ENCODE results near the gene MIF4GD. TPM values are rescaled to one million over a fixed set of nuclear protein-coding genes. Genes with fewer than 3 reads are reported as not detected.

MIF4GD gene
- total and polyA plus RNA-seq, 9 of the 15 experiments (the other 6 are each of a cell fraction or from before 2014, with no cell fraction given) = 11.8 to 63.8 (median 28.1) TPM

GRCh38 chr17:75261336-75262111, 9.5 kb downstream of the MIF4GD start, which contains the start of the genes GGA3 and MRPS7 (continued):
- TF ChIP-seq NONO (IDR thresholded peaks at IDR 0.05; ENCODE audit: low read depth in 2 of 2, low read length in 1 of 2) = peak; percentile 52 to 72; a peak in 1 of 4 replicates
- TF ChIP-seq KLF1 (tag; IDR thresholded peaks at IDR 0.05) = peak; percentile 50; the same call in 1 of the 2 replicates
- TF ChIP-seq NCOR1 (IDR thresholded peaks at IDR 0.05) = no peak
- TF ChIP-seq, protein P1, sequence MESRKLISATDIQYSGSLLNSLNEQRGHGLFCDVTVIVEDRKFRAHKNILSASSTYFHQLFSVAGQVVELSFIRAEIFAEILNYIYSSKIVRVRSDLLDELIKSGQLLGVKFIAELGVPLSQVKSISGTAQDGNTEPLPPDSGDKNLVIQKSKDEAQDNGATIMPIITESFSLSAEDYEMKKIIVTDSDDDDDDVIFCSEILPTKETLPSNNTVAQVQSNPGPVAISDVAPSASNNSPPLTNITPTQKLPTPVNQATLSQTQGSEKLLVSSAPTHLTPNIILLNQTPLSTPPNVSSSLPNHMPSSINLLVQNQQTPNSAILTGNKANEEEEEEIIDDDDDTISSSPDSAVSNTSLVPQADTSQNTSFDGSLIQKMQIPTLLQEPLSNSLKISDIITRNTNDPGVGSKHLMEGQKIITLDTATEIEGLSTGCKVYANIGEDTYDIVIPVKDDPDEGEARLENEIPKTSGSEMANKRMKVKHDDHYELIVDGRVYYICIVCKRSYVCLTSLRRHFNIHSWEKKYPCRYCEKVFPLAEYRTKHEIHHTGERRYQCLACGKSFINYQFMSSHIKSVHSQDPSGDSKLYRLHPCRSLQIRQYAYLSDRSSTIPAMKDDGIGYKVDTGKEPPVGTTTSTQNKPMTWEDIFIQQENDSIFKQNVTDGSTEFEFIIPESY (CRISPR knock-in tag; IDR thresholded peaks at IDR 0.05) = no peak
- no peak for TF ChIP-seq POLR3A (IDR thresholded peaks at IDR 0.05; ENCODE audit: borderline replicate concordance, extremely low read depth, insufficient read depth, insufficient read length)
- peak; percentile 74 for TF ChIP-seq GABPA (tag; conservative IDR thresholded peaks at IDR 0.05; ENCODE audit: low read depth)
- no peak for TF ChIP-seq CBX5 (IDR thresholded peaks at IDR 0.05; ENCODE audit: borderline replicate concordance, low read depth)
- 0 out of 4 replicates have a peak, but pooled peaks have one; percentile 2 to 16 for TF ChIP-seq RAD21 (CRISPR knock-in tag; conservative IDR thresholded peaks at IDR 0.05 in 1 of 2, IDR thresholded peaks at IDR 0.05 in 1 of 2)
- peak in 1 of 2 experiments; percentile 67; a peak in 1 of 4 replicates for TF ChIP-seq MLX (CRISPR knock-in tag; conservative IDR thresholded peaks at IDR 0.05)
- TF ChIP-seq EGR1 (conservative IDR thresholded peaks at IDR 0.05) = peak; percentile 74
- TF ChIP-seq, protein P2, sequence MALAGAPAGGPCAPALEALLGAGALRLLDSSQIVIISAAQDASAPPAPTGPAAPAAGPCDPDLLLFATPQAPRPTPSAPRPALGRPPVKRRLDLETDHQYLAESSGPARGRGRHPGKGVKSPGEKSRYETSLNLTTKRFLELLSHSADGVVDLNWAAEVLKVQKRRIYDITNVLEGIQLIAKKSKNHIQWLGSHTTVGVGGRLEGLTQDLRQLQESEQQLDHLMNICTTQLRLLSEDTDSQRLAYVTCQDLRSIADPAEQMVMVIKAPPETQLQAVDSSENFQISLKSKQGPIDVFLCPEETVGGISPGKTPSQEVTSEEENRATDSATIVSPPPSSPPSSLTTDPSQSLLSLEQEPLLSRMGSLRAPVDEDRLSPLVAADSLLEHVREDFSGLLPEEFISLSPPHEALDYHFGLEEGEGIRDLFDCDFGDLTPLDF (CRISPR knock-in tag; IDR thresholded peaks at IDR 0.05) = no peak
- TF ChIP-seq, protein P3, sequence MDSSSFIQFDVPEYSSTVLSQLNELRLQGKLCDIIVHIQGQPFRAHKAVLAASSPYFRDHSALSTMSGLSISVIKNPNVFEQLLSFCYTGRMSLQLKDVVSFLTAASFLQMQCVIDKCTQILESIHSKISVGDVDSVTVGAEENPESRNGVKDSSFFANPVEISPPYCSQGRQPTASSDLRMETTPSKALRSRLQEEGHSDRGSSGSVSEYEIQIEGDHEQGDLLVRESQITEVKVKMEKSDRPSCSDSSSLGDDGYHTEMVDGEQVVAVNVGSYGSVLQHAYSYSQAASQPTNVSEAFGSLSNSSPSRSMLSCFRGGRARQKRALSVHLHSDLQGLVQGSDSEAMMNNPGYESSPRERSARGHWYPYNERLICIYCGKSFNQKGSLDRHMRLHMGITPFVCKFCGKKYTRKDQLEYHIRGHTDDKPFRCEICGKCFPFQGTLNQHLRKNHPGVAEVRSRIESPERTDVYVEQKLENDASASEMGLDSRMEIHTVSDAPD (CRISPR knock-in tag; IDR thresholded peaks at IDR 0.05) = no peak
- TF ChIP-seq MED1 (CRISPR knock-in tag; IDR thresholded peaks at IDR 0.05; ENCODE audit: borderline replicate concordance) = no peak
- peak in 1 of 2 experiments; percentile 51; a peak in 1 of 4 replicates for TF ChIP-seq SIN3A (IDR thresholded peaks at IDR 0.05; ENCODE audit: borderline replicate concordance in 2 of 2, control insufficient read depth in 1 of 2, low read depth in 2 of 2, low read length in 2 of 2)
- peak; percentile 82 for TF ChIP-seq NFRKB (IDR thresholded peaks at IDR 0.05; ENCODE audit: low read depth)

Data from K562 (cell line).